GM23338 (cell line): Measurements from ENCODE around the gene QKI. TPM values are rescaled to one million over a fixed set of nuclear protein-coding genes. Genes with fewer than 3 reads are reported as not detected.

Source experiments
- ATAC-seq: fragments of 200-7000 bp; cut with Tn5 transposase; 3 replicates; pipeline ENCODE4 v1.9.1; 2020
- DNase-seq: peaks from one replicate; pipeline ENCODE4 v3.0.0-alpha.2; 2015; ENCODE audit warnings: low spot score
- H2AFZ ChIP-seq: fragments of 200-600 bp; sonication (generic); 2 replicates; pipeline ENCODE4 v1.8.0; 2016; ENCODE audit warnings: antibody characterized with exemption, mild to moderate bottlenecking, moderate library complexity
- H3F3A ChIP-seq: fragments of 200-600 bp; sonication (generic); replicated peaks from 2 replicates; pipeline ENCODE4 v1.8.0; 2017; ENCODE audit warnings: antibody characterized with exemption, mixed run types, low read depth
- H3K27ac ChIP-seq: fragments of 200-600 bp; sonication (generic); 2 replicates; pipeline ENCODE4 v1.6.1; 2016; ENCODE audit warnings: low read depth
- H3K27me3 ChIP-seq: fragments of 200-600 bp; sonication (generic); 2 replicates; pipeline ENCODE4 v1.8.0; 2016; ENCODE audit warnings: mild to moderate bottlenecking, mixed run types, moderate library complexity; ENCODE audit not compliant: insufficient read depth
- H3K36me3 ChIP-seq: fragments of 200-600 bp; sonication (generic); 2 replicates; pipeline ENCODE4 v1.8.0; 2016; ENCODE audit warnings: mild to moderate bottlenecking; ENCODE audit not compliant: insufficient read depth
- H3K4me1 ChIP-seq: fragments of 200-600 bp; sonication (generic); 2 replicates; pipeline ENCODE4 v1.8.0; 2016; ENCODE audit warnings: mild to moderate bottlenecking, moderate library complexity; ENCODE audit not compliant: insufficient read depth
- H3K4me2 ChIP-seq: fragments of 200-600 bp; sonication (generic); 2 replicates; pipeline ENCODE4 v1.7.1; 2017; ENCODE audit warnings: mixed run types
- H3K4me3 ChIP-seq: fragments of 200-600 bp; sonication (generic); 2 replicates; pipeline ENCODE4 v1.6.1; 2016; ENCODE audit warnings: mixed run types
- H3K79me2 ChIP-seq: fragments of 200-600 bp; sonication (generic); replicated peaks from 2 replicates; pipeline ENCODE4 v1.8.0; 2017; ENCODE audit warnings: mild to moderate bottlenecking; ENCODE audit not compliant: insufficient read depth
- H3K9me2 ChIP-seq: fragments of 200-600 bp; sonication (generic); 2 replicates; pipeline ENCODE4 v1.8.0; 2017; ENCODE audit not compliant: insufficient read depth
- H4K20me1 ChIP-seq: fragments of 200-600 bp; sonication (generic); replicated peaks from 2 replicates; pipeline ENCODE4 v1.8.0; 2017; ENCODE audit warnings: mild to moderate bottlenecking; ENCODE audit not compliant: insufficient read depth
- H3K27ac Mint-ChIP-seq: 2 replicates; pipeline ENCODE4 v1.8.0; 2020; ENCODE audit warnings: inconsistent platforms, mild to moderate bottlenecking, moderate library complexity, mixed read lengths
- H3K27me3 Mint-ChIP-seq: 3 replicates; pipeline ENCODE4 v1.8.0; 2022; ENCODE audit warnings: low read depth, mild to moderate bottlenecking, moderate library complexity, mixed read lengths, inconsistent platforms; ENCODE audit not compliant: insufficient read depth, poor library complexity
- H3K36me3 Mint-ChIP-seq: 3 replicates; pipeline ENCODE4 v1.8.0; 2021; ENCODE audit warnings: low read depth, mild to moderate bottlenecking, inconsistent platforms, moderate library complexity, mixed read lengths
- H3K4me1 Mint-ChIP-seq: 3 replicates; pipeline ENCODE4 v1.8.0; 2020; ENCODE audit warnings: mild to moderate bottlenecking, inconsistent platforms, mixed read lengths
- H3K4me3 Mint-ChIP-seq: 3 replicates; pipeline ENCODE4 v1.8.0; 2021; ENCODE audit warnings: moderate library complexity, mild to moderate bottlenecking, inconsistent platforms, mixed read lengths
- H3K9me3 Mint-ChIP-seq: 3 replicates; pipeline ENCODE4 v1.8.0; 2020; ENCODE audit warnings: moderate library complexity, mild to moderate bottlenecking, inconsistent platforms, mixed read lengths
- CREB1 ChIP-seq: fragments of 250-450 bp; sonication (Bioruptor Pico); IDR thresholded peaks from 2 replicates; pipeline ENCODE4 v1.5.0; 2020; ENCODE audit warnings: low read depth, mild to moderate bottlenecking, moderate library complexity
- CTCF ChIP-seq, 2 experiments: fragments of 200-600 bp in 1 of 2; sonication (generic) in 1 of 2; conservative IDR thresholded peaks; 2 replicates each; pipeline versions ENCODE4 v1.5.1 to v1.6.1; 2016 to 2017; ENCODE audit warnings: antibody characterized with exemption in 2 of 2, low read depth in 2 of 2, mild to moderate bottlenecking in 2 of 2, moderate library complexity in 1 of 2
- ETS1 ChIP-seq: IDR thresholded peaks from 2 replicates; pipeline ENCODE4 v1.6.1; 2016; ENCODE audit warnings: antibody characterized with exemption
- EZH2 ChIP-seq: fragments of 200-600 bp; sonication (generic); IDR thresholded peaks from one replicate; pipeline ENCODE4 v1.8.0; 2017; ENCODE audit warnings: antibody characterized with exemption, mild to moderate bottlenecking, low read depth; ENCODE audit not compliant: unreplicated experiment
- EZH2phosphoT487 ChIP-seq: fragments of 200-600 bp; sonication (generic); IDR thresholded peaks from one replicate; pipeline ENCODE4 v1.8.1; 2018; ENCODE audit warnings: antibody characterized with exemption; ENCODE audit not compliant: unreplicated experiment
- JUNB ChIP-seq: IDR thresholded peaks from one replicate; pipeline ENCODE4 v1.6.1; 2016; ENCODE audit warnings: antibody characterized with exemption; ENCODE audit not compliant: unreplicated experiment
- NANOG ChIP-seq: IDR thresholded peaks from 2 replicates; pipeline ENCODE4 v1.6.1; 2016; ENCODE audit warnings: antibody characterized with exemption, borderline replicate concordance
- POLR2AphosphoS5 ChIP-seq: IDR thresholded peaks from 2 replicates; pipeline ENCODE4 v1.6.1; 2016; ENCODE audit warnings: antibody characterized with exemption, low read depth
- REST ChIP-seq: IDR thresholded peaks from one replicate; pipeline ENCODE4 v1.6.1; 2018; ENCODE audit warnings: antibody characterized with exemption; ENCODE audit not compliant: unreplicated experiment
- STAT1 ChIP-seq: IDR thresholded peaks from one replicate; pipeline ENCODE4 v1.6.1; 2016; ENCODE audit warnings: antibody characterized with exemption; ENCODE audit not compliant: unreplicated experiment
- ZNF114 ChIP-seq: fragments of 250-450 bp; sonication (Bioruptor Pico); IDR thresholded peaks from 2 replicates; pipeline ENCODE4 v1.5.0; 2020; ENCODE audit warnings: mild to moderate bottlenecking, moderate library complexity
- ZNF331 ChIP-seq: fragments of 250-450 bp; sonication (Bioruptor Pico); IDR thresholded peaks from 2 replicates; pipeline ENCODE4 v1.5.0; 2020; ENCODE audit warnings: low read depth, mild to moderate bottlenecking, moderate library complexity
- polyA plus RNA-seq: library from polyadenylated mRNA; unstranded; fragments of >200 nt; fragmentation: Nextera tagmentation; extraction: Ambion mirVana; gene quantifications from 2 replicates; pipeline ENCODE4 v1.2.1, GENCODE V29; 2016
- total RNA-seq: library from RNA; depleted of rRNA; stranded (reverse); fragments of >200 nt; shearing (Covaris generic); gene quantifications from 2 replicates; pipeline ENCODE4 v1.2.3, GENCODE V29; 2014

The QKI gene
- total and polyA plus RNA-seq, 2 experiments from 2014 or later: 60.8 to 159 TPM

GRCh38 chr6:163566056-163566455, 151.5 kb downstream of the QKI start:
- TF ChIP-seq STAT1 (no peak), CTCF (conservative IDR thresholded peaks at IDR 0.05; ENCODE audit: low read depth in 2 of 2) (no peak), ZNF331 (CRISPR knock-in tag) (no peak), EZH2 (no peak), ZNF114 (CRISPR knock-in tag) (no peak), NANOG (no peak), ETS1 (no peak), POLR2AphosphoS5 (no peak), REST (no peak), EZH2phosphoT487 (no peak), CREB1 (CRISPR knock-in tag) (no peak), JUNB (no peak)
- DNase-seq (no peak), ATAC-seq (no peak)
- Histone ChIP-seq H3K27me3 (no peaks in the 10 kb centered on the region), H3K9me2 (no peaks in the 10 kb centered on the region), H3K4me2 (no peak overlapping the region), H4K20me1 (no peaks in the 10 kb centered on the region), H3K36me3 (peaks cover 5% of the 10 kb centered on the region; the same call in 1 of the 2 replicates), H3K79me2 (peaks cover 6% of the 10 kb centered on the region; the same call in 1 of the 2 replicates), H3K27ac (no peak overlapping the region), H3K4me1 (peaks cover 10% of the 10 kb centered on the region), H2AFZ (no peak overlapping the region), H3F3A (no peaks in the 10 kb centered on the region), H3K4me3 (no peak overlapping the region)
- H3K4me3 Mint-ChIP-seq: no peak overlapping the region
- H3K36me3 Mint-ChIP-seq: peaks cover 26% of the 10 kb centered on the region; the same call in 2 of the 3 replicates
- no peaks in the 10 kb centered on the region for H3K9me3 Mint-ChIP-seq
- H3K27ac Mint-ChIP-seq: no peak overlapping the region
- peaks cover 4% of the 10 kb centered on the region for H3K27me3 Mint-ChIP-seq
- H3K4me1 Mint-ChIP-seq: peaks cover 19% of the 10 kb centered on the region
